ENCODE data around the gene S100A13.
"Not testable (repeated sequence)": the region's sequence is repeated elsewhere in the genome, so short reads cannot be mapped to it uniquely, and the experiment has no call there.

DNA sequence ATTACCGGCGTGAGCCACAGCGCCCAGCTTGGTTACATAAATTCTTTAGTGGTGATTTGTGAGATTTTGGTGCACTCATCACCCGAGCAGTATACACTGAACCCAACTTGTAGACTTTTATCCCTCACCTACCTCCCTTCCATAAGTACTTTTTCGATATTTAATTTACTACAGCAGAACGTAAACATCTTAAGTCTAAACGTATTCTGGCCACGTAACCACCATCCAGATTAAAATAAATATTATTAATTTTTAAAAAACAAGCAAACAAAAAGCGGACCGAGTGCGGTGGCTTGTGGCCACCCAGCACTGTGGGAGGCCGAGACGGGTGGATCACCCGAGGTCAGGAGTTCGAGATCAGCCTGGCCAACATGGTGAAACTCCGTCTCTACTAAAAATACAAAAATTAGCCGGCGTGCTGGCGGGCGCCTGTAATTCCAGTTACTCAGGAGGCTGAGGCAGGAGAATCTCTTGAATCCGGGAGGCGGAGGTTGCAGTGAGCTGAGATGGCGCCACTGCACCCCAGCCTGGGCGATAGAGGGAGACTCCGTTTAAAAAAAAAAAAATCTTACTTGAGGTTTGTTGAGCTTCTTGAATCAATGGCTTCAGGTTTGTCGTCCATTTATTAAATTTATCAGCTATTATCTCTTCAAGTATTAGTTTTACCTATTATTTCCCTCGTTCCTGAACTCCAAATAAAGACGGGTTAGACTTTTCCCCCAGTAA is 44.5 kb upstream of the S100A13 start:
- not testable (repeated sequence) for TF ChIP-seq ZFP30 (CRISPR knock-in tag; IDR thresholded peaks at IDR 0.05); BACH2 (CRISPR knock-in tag; IDR thresholded peaks at IDR 0.05; ENCODE audit: borderline replicate concordance); TOX (CRISPR knock-in tag; IDR thresholded peaks at IDR 0.05; ENCODE audit: borderline replicate concordance)
